HuH-7.5 (cell line): Measurements from ENCODE around the gene C10orf120.

Experiments used
- DNase-seq: peaks from one replicate; pipeline ENCODE4 v3.0.0; 2011; ENCODE audit warnings: low spot score

C10orf120 gene

DNA sequence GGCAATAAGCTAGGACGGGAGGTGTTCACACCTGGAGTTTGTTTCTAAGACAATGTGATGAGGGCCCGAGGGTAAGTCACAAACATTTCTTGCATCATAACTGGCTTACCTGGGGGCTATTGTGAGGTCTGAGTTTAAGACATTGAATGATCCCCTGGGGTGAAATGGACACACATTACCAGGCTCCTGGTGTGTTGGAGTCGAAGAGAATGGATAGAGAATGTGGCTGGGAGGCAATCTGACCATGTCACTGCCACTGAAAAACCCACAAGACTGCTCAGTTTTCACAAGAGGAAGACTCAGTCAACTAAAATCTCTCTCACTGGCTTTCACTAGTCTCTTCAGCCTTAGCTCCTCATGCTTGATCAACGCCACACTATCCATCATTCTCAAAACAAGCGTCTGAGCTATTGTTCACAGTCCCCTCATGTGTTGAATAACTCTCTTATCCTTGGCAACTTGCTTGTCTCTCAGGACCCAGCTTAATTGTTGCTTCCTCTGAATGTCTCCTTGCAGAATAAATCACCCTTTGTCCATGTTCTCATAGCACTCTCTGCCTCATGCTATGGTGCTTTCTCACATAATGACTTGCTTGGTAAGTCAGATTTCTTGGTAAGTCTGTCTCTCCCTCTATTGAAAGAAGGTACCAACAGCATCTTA, at the start of gene C10orf120:
TSS of gene C10orf120 (minus strand) at position 51 of the 660 bp plus-strand sequence. CDS start 56 bp downstream, outside the sequence.
- no peak for DNase-seq

DNA sequence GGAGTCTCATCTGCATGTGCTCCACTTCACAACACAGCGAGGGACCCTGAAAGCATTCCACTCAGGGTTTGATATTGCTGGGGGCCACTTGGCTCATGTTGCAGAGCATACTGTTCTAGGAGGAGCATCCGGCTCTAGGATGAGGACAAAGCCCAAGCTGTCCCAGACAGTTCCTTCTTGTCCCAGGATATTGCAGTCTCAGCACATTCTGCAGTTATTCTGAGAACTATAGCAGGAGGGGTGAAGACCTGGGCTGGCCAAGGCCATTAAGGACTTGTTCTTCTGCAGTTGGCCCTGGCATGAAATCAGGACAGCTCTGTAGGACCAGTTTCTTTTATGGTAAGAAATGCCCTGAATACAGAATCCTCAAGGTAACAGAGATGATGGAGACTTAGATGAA, 48.9 kb upstream of the C10orf120 start:
- DNase-seq = no peak

DNA sequence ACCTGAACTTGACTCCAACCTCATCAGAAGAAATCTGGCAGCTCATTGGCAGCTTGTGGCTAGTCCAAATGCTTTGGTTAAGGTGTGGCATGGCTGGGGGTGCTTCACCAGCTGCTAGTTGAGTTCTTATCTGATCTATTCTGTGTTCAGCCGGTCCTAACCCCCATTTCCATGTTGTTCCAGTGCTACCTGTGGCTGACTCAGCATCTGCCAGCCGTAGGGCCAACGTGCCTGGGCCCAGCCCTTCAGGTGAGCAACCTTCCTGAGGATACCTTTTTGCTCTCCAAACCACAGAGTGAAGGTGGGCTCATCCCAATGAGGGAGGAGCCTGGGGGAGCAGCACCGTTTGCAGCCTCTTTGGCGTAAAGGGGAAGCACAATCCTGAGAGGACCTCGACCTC, 46.8 kb upstream of the C10orf120 start:
- DNase-seq = no peak

DNA sequence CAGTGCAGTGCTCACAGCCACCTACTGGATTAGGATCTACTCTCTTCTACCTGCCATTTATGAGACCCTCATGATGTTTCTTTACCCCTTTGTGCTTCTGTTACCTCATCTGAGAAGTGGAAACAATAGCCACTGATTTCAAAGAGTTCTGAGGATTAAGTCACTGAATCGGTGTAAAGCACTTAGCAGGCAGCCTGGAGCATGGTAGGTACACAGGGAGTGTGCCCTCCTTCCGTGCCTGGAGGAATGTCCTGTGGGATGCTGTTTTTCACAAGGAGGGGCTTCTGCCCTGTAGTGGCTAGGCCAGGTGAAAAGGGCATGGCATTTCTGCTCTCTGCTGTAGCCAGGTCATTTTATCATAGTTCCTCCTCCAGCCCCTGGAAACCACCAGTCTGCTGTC, 44.6 kb upstream of the C10orf120 start:
- DNase-seq = no peak

DNA sequence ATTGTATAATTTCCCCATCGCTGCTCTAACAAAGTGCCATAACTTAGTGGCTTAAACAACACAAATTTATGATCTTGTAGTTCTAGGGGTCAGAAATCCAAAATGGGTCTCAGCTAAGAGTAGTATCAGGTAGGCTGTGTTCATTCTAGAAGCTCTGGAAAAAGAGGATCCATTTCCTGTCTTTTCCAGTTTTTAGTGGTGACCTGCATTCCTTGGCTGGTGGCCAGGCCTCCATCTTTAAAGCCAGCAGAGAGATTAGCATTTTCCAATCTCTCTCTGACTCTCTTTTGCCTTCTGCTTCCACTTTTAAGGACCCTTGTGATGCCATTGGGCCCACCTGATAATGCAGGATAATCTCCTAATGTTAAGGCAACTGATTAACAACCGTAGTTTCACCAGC, 41.0 kb upstream of the C10orf120 start:
- DNase-seq = no peak

DNA sequence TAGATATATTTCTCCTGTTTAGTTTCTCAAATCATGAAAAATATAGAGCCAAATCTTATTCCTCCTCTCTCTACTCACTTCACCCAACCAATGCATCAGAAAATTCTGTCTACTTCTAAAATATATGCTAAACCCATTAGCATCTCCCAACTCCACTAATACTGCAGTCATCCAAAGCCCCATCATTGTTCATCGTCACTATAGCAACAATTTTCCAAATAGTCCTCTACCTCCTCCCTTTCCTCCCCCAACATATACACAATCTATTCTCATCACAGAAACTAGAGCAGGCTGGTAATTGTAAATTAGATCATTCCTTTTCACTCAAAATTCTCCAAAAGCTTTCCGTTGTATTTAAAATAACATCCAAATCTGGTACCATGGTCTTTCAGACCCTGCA, 38.4 kb upstream of the C10orf120 start:
- DNase-seq = no peak

DNA sequence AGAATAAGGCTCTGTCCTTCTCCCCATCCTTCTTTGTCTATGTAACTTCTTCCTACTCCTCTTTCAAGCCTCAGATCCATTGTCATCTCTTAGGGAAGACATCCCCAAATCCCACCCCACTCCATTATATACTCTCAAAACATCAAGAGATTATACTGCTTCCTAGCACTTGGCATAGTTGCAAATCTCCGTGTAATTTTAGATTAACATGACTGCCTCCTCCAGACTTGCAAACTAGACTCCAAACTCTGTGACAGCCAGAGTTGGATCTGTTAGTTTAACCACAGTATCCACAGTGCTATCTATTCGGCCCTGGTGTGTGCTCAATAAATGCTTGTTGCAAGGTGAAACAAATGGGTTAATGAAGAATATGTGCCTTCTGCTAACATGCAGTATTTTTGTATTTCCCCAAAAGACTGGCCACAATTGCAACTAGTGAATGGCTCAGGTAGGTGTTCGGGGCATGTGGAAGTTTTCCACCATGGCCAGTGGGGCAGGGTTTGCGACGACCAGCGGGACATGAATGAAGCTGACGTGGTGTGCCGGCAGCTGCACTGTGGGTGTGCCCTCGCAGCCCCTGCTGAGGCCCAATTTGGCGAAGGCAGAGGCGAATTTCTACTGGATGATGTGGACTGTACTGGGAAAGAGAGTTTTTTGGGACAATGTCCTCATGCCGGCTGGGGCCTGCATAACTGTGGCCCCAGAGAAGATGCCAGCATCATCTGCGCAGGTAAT, 34.5 kb upstream of the C10orf120 start:
- no peak for DNase-seq

DNA sequence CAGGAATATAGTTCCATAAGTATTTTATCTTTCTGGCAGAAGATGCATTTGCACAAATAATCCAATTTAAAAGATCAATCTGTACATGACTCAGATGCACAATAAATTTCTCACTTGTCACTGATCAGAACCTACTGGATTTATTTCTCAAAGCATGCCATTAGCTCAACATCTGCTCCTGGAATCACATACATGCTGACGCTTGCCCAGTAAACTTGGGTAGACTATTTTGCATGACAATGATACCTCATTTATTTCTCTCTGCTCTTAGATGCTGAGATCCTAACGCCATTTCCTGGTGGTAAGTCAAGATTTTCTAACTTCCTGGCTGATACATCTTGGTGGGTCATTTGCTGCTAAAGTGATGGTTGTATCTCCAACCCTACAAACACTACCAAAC, 33.8 kb upstream of the C10orf120 start:
- DNase-seq = no peak

DNA sequence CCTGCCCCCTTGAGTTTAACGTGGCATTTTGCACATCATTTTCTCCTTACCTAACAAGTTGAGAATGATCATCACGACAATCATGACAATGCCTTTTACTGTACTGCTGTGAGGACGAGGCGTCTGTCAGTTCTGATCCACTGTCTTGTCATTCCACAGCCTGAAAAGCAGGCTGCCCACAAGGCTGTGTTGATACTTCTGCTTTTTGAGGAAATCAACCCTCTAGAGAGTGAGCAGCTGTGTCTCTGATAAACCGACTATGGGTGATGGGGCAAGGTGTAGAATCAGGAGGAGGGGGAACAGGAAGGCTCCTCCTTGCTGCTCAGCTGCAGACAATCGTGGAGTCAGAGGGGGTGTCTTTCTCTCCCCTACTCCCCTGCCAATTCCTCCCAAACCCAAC, 30.6 kb upstream of the C10orf120 start:
- DNase-seq = no peak

DNA sequence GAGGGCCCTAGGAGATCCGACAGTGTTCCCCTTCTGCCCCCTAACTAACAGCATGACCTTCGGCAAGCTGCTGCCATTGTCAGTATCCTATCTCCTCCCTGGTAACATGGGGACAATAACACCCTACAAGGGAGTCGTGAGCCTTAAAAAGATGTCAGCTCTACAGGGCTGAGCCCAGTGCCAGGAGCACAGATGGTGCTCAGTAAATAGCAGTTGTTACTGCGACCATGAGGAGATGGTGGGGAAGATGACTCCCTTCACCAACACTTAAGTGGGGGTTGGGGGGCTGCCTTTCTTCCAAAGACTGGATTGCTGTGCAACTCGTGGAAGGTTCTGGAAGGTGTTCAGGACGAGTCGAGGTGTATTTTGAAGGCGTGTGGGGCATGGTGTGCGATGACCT, 29.5 kb upstream of the C10orf120 start:
- no peak for DNase-seq

DNA sequence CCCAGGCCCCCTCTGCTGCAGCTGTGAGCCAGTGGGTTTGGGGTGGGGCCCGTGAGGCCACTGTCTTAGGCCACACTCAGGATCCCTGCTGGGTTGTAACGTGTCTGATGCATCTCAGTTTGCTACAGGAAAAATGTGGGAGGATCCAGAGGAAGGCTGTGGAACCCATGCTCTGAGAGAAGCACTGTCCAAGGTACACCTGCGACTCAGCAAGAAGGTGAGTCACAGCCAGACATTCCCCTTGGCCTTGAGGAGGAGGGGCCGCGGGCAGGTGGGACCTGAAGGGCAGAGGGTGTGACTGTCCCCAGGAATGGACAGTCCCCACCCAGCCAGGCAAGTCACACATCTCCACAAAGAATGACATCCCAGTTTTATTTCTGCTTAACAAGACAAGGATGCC, 27.8 kb upstream of the C10orf120 start:
- no peak for DNase-seq

DNA sequence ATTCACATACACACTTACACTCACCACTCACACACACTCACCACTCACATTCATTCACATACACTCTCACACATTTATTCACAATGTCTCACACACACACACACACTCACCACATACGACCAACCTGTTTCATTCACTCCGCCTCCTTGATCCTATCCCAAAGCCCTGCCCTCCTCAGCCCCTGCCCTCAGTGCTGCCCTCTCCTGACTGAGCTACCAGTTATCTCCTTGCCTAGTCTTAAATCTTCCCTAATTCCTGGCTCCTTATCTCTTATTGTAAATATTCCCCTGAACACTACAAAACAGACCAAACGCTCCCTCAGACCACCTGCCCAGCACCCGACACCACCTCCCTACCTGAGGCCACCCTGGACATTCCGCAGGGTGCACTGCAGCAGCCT, 26.1 kb upstream of the C10orf120 start:
- peak; percentile 10 for DNase-seq

DNA sequence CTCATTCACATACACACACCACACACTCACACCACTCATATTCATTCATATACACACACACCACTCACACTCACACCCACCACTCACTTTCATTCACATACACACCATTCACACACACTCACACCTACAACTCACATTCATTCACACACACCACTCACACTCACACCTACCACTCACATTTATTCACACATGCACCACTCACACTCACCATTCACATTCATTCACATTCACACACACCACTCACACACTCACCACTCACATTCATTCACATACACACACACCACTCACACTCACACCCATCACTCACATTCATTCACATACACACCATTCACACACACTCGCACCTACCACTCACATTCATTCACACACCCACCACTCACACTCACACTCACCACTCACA, 25.4 kb upstream of the C10orf120 start:
- no peak for DNase-seq

DNA sequence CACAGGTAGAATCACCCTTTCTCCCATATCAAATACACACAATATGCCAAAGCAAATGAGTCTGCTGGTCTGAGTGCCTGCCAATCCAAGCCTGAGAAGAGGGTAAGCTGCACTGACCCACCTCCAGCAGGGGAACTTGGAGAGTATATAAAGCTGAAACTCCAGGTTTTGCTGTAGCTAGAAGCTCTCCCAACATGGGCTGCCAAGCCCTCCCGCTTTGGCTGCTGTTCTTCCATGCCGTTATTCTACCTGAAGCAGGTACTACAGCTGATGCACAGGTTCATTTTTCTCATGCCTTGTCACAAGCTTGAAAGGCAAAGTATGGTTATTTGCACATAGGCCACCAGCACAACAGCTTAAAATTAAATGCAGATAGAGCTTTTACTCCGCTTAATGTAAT, 21.5 kb upstream of the C10orf120 start:
- no peak for DNase-seq

DNA sequence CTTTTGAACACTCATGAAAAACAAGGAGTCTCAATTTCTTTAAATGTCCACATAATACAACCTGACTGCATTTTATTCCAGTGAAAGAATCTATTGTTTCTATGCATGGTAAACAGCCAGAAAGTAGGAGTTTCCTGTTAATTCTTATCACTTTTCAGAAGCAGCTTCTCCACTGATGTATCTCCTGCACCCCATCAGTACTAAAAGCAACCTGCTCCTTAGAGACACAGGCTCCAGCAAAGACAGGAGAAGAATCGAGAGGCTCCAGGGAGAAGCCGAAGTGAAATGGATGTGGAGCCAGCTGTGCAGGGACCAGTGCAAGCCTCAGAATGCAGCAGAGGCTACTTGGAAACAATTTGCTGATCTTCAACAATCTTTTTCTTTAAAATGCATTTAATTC, 16.4 kb upstream of the C10orf120 start:
- no peak for DNase-seq

DNA sequence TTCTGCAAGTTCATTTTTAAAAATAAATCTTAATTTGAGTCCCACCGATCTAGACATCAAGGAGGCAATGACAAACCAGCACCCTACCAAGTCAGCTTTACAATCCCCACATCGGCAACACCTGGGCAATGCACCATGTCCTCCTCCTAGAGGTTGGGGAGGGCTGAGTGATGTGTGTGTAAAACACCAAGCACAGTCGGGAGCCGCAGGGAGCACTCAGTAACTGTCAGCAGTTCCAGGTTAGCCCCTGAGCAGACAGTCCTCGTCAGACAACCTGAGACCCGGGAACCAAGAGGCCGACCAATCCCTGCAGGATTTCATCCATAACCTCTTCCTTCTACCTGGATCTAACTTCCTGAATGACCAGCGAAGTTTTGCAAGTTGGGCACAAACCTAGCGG, 15.9 kb upstream of the C10orf120 start:
- no peak for DNase-seq

DNA sequence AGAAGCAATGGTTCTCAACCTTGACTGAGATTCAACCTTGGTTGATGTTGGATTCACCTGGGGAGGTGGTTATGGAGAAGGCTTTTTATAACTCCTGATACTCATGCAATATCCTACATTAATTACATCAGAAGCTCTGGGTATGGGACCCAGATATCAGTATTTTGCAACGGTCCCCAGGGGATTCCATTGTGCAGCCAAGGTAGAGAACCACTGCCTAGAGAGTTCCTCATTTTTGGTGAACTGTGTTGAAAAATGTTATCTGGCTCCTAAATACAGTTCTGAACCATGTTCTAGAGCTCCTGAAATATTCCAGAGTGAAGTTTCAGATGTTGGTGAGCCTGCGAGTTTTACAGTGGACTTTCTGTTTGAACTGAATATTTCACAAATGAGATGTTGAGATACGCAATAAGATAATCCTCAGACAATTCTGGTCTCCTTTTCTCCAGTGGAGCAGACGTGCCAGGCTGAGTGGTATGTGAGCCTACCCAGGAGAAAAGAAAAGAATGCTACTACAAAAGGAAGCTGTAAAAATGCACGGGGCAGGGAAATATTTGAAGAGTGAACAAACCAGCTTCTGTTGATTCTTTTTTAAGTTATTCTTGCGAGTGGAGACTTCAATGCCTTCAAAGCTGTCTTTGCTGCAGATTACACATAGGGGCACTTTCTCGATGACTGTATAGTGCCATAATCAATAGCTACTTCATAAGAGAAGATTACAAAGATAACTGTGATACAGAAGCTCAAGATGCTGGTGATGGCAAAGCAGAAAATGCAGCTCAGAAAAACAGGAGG, 13.6 kb upstream of the C10orf120 start:
- no peak for DNase-seq

DNA sequence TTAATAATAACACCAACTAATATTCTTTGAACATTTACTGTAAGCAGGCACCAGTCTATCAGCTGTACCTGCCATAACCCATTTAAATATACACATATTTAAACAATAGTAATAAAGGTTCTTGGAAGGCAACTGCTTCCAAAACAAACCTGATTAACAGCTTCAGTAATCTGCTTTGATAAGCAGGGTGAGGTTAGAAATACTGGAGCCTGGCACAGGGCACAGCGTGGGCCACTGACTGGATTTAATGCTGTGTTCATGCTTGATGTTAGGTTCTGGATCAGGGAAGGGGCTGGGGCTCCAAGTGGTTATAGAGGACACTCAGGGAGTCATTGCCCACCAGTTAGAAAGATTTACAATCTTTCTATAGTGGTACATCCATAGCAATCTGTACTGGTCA, 10.9 kb upstream of the C10orf120 start:
- no peak for DNase-seq

DNA sequence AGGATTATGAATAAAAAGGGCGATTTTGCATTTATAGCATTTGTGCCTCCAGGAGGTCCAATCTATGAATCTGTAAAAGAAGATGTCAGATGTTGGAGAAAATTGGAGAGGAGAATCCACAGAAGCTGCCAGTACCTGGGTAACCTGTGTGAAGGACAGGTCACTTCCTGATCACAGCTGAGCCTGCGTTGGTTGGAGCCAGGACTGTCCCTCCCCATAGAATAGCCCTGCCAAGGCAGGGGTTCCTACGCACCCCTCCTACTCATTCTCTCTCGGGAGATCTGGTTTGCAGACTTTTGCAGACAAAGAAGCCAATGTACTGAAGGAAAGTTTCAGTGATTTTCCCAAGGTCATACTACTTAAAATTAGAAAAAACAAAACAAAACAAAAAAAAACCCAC, 10.3 kb upstream of the C10orf120 start:
- no peak for DNase-seq

DNA sequence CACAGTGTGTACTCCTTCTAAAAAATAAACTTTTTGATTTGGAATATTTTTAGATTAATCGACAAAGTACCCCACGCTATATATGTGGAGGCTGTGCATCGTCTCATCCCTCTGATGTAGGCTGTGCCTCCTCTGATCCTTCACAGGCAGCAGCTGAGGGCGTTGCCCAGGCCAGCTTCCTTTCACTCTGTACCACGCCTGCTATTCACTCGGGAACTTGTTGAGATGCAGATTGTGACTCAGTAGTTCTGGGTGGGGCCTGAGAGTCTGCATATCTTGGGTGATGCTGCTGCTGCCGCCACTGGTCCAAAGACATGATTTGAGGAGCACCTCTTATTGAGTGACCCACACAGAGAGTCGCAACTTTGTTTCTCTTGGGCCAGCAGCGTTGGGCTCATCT, 7.9 kb upstream of the C10orf120 start:
- DNase-seq = no peak

DNA sequence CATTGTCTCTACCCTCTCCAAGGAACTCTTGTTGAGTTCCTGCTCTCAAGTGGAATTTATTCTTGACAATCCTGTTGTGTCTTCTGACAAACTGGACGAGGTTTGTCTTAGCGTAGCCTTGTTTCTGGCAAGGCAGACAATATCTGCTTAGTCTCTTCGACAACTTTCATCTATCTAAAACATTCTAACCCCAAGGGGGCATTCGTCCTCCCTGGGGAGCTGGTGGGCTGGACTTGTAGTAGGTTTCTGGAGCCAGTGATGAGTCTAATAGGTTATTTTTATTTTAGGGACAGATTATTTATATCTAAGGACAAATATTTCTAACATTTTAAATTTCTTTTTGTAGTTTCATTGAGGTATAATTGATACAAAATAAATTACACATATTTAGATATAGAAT, 7.3 kb upstream of the C10orf120 start:
- DNase-seq = no peak

DNA sequence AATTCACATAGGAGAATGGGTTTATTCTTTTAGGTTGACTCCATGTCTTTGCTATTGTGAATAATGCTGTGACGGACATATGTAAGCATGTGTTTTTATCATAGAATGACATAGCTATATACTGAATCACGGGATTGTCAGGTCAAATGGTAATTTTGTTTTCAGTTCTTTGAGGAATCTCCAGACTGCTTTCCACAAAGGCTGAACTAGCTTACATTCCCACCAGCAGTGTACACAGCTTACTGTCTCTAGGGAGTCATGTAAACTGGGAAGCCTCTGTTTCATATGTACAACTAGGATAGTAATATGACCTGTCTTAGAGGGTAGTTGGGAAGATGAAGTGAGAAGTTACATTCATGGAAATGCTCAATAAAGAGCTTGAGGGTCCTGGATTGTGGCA, 6.8 kb upstream of the C10orf120 start:
- DNase-seq = no peak
